Natural killer cell (primary cell): ENCODE data around the gene RGS4. TPM values are rescaled to one million over a fixed set of nuclear protein-coding genes. Genes with fewer than 3 reads are reported as not detected.

ENCODE experiments used
- ATAC-seq, 3 donors: fragments of 150-1000 bp in 2 of 3; fragments of 200-7000 bp in 1 of 3; cut with Tn5 transposase; 1 replicate in 1 of 3; 2 replicates in 2 of 3; pipeline ENCODE4 v1.10.0; 2021; ENCODE audit warnings: mild to moderate bottlenecking in 2 of 3, moderate library complexity in 2 of 3
- DNase-seq, 2 donors: peaks; one replicate each; pipeline versions ENCODE4 v3.0.0 to v3.0.0-alpha.2; 2013 to 2021; ENCODE audit warnings: mixed read lengths in 1 of 2
- H3K27ac ChIP-seq: one replicate; pipeline ENCODE4 v1.5.1; 2013; ENCODE audit warnings: mild to moderate bottlenecking, low read length
- H3K27me3 ChIP-seq: one replicate; pipeline ENCODE4 v1.6.1; 2013; ENCODE audit warnings: low read length; ENCODE audit not compliant: control insufficient read depth, insufficient read depth
- H3K36me3 ChIP-seq: one replicate; pipeline ENCODE4 v1.6.1; 2013; ENCODE audit warnings: low read length; ENCODE audit not compliant: control insufficient read depth, insufficient read depth
- H3K4me1 ChIP-seq: one replicate; pipeline ENCODE4 v1.6.1; 2013; ENCODE audit warnings: low read length; ENCODE audit not compliant: control insufficient read depth, insufficient read depth
- H3K4me3 ChIP-seq: one replicate; pipeline ENCODE4 v1.5.1; 2013; ENCODE audit warnings: low read length
- H3K9me3 ChIP-seq: one replicate; pipeline ENCODE4 v1.6.1; 2013; ENCODE audit warnings: low read length; ENCODE audit not compliant: control insufficient read depth, insufficient read depth
- H3K27ac Mint-ChIP-seq, 2 donors: one replicate each; pipeline ENCODE4 v1.8.0; 2022; ENCODE audit warnings: mild to moderate bottlenecking in 2 of 2, mixed read lengths in 2 of 2, moderate library complexity in 1 of 2
- H3K27me3 Mint-ChIP-seq, 2 donors: one replicate each; pipeline ENCODE4 v1.8.0; 2022; ENCODE audit warnings: low read depth in 2 of 2, mixed read lengths in 2 of 2
- H3K36me3 Mint-ChIP-seq: one replicate; pipeline ENCODE4 v1.8.0; 2022; ENCODE audit warnings: mixed read lengths
- H3K4me1 Mint-ChIP-seq, 2 donors: one replicate each; pipeline ENCODE4 v1.8.0; 2022; ENCODE audit warnings: mixed read lengths in 2 of 2
- H3K4me3 Mint-ChIP-seq: one replicate; pipeline ENCODE4 v1.8.0; 2022; ENCODE audit warnings: mild to moderate bottlenecking, moderate library complexity, mixed read lengths
- H3K9me3 Mint-ChIP-seq, 2 donors: one replicate each; pipeline ENCODE4 v1.8.0; 2022; ENCODE audit warnings: mixed read lengths in 2 of 2
- WGBS: methylation state at CpG from one replicate; pipeline ENCODE4 v1.1.7; 2013; ENCODE audit warnings: missing lambda C conversion rate; ENCODE audit not compliant: insufficient coverage; 5-methylcytosine and 5-hydroxymethylcytosine counted together
- intact Hi-C: fragments of 100-400 bp; cut with micrococcal nuclease; formaldehyde crosslinking; loops from one replicate; pipeline ENCODE4 v1.14.2; 2022
- total RNA-seq, 4 donors: library from RNA; stranded (reverse); fragments of 120-200 nt in 1 of 4; gene quantifications; one replicate each; pipeline versions ENCODE4 v1.2.3 to v1.2.4, GENCODE V29; 2013 to 2022
- TF ChIP-seq, protein P1 (sequence below): fragments of 200-600 bp; IDR thresholded peaks from one replicate; pipeline ENCODE4 v1.8.0; 2022; ENCODE audit warnings: antibody characterized with exemption

RGS4 gene
- total RNA-seq, 3 donors from 2014 or later (not counting 1 experiment from before 2014, with no cell fraction given): not detected

DNA sequence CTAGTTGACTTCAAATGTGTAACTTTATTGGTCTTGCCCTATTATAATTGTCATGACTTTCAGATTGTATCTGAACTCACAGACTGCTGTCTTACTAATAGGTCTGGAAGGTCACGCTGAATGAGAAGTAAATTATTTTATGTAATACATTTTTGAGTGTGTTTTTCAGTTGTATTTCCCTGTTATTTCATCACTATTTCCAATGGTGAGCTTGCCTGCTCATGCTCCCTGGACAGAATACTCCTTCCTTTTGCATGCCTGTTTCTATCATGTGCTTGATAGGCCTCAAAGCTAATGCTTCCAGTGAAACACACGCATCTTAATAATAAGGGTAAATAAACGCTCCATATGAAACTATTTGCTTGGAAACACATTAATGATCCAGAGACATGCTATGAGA, 7.3 kb downstream of the RGS4 start:
- H3K9me3 Mint-ChIP-seq: peaks cover 0 to 3% of the 10 kb centered on the region in 2 donors
- ATAC-seq (no peak), DNase-seq (no peak)
- no peaks in the 10 kb centered on the region for H3K4me1 Mint-ChIP-seq
- peaks cover 10 to 12% of the 10 kb centered on the region in 2 donors for H3K27me3 Mint-ChIP-seq
- TF ChIP-seq, protein P1, sequence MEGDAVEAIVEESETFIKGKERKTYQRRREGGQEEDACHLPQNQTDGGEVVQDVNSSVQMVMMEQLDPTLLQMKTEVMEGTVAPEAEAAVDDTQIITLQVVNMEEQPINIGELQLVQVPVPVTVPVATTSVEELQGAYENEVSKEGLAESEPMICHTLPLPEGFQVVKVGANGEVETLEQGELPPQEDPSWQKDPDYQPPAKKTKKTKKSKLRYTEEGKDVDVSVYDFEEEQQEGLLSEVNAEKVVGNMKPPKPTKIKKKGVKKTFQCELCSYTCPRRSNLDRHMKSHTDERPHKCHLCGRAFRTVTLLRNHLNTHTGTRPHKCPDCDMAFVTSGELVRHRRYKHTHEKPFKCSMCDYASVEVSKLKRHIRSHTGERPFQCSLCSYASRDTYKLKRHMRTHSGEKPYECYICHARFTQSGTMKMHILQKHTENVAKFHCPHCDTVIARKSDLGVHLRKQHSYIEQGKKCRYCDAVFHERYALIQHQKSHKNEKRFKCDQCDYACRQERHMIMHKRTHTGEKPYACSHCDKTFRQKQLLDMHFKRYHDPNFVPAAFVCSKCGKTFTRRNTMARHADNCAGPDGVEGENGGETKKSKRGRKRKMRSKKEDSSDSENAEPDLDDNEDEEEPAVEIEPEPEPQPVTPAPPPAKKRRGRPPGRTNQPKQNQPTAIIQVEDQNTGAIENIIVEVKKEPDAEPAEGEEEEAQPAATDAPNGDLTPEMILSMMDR: no peak
- no peak overlapping the region for H3K27ac Mint-ChIP-seq
- intact Hi-C loops: no loop called here
- Histone ChIP-seq H3K4me1 (no peaks in the 10 kb centered on the region), H3K36me3 (no peaks in the 10 kb centered on the region), H3K27ac (no peak overlapping the region), H3K27me3 (no peaks in the 10 kb centered on the region), H3K9me3 (no peaks in the 10 kb centered on the region), H3K4me3 (no peak overlapping the region)
- no peaks in the 10 kb centered on the region for H3K36me3 Mint-ChIP-seq
- WGBS: 100% methylated on average over 2 of the region's 3 CpGs
- no peak overlapping the region for H3K4me3 Mint-ChIP-seq

DNA sequence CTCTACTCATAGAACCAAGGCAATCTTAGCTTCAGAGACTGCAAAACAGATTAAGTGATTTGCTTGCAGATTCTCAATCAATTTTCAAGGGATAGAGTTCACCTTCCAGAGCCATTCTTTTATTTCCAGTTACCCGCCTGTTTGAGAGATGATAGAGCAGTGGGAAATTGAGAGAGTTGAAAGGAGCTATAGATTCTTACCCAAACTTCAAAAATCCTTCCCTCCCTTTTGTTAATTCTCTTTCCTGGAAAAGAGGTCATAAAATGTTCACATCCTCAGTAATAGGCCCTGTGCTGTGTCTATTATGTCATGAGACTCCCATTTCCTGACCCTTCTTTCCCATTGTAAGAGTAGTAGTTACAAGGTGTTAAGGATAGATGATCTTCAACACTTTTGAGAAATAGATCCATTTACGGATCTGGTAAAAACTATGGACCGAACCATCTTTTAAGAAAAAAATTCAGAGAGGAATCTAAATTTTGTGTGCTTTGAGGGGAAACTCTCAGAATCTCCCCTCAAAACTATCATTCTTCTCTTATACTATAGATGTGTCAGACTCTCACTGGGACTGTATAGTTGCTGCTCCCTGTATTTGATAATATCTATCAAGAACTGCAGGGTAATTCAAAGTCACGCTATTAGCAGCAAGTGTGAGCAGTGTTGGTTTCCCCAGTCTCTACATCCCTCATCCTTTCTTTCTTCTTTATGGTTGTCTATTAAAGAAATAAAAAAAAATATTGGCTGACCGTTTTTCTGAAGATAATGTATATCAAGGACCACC, 8.0 kb downstream of the RGS4 start:
- H3K27ac Mint-ChIP-seq: no peak overlapping the region
- no peak for DNase-seq
- H3K4me1 Mint-ChIP-seq: no peaks in the 10 kb centered on the region
- Histone ChIP-seq H3K9me3 (no peaks in the 10 kb centered on the region), H3K36me3 (no peaks in the 10 kb centered on the region), H3K4me3 (no peak overlapping the region), H3K4me1 (no peaks in the 10 kb centered on the region), H3K27ac (no peak overlapping the region), H3K27me3 (no peaks in the 10 kb centered on the region)
- intact Hi-C loops: no loop called here
- peaks cover 0 to 3% of the 10 kb centered on the region in 2 donors for H3K9me3 Mint-ChIP-seq
- WGBS: 80% methylated on average over 1 of the region's 5 CpGs
- H3K36me3 Mint-ChIP-seq: no peaks in the 10 kb centered on the region
- TF ChIP-seq, protein P1: no peak
- H3K27me3 Mint-ChIP-seq: peaks cover 10 to 12% of the 10 kb centered on the region in 2 donors
- no peak for ATAC-seq
- H3K4me3 Mint-ChIP-seq: no peak overlapping the region

DNA sequence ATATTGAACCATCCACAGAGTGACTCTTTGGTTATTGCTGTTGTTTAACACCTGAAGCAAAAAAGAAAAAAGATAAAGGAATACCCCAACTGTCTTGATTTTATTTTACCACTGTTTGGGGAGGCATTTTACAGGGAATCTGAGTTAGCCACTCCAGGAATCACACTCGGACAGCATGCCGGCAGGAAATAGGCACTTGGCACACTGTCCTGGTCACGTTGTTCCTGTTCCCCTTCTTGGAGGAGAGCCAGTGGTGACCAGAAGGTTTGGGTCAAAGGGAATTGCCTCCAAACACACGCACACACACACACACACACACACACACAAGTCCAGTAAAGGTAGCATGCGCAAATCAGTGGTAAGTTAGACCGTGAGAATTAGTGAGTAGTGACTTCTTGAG, 13.8 kb downstream of the RGS4 start:
- WGBS: 53% methylated on average over 3 of the region's 6 CpGs
- no peaks in the 10 kb centered on the region for H3K36me3 Mint-ChIP-seq
- no peak overlapping the region for H3K4me3 Mint-ChIP-seq
- Histone ChIP-seq H3K9me3 (no peaks in the 10 kb centered on the region), H3K36me3 (no peaks in the 10 kb centered on the region), H3K27me3 (no peaks in the 10 kb centered on the region), H3K4me1 (no peaks in the 10 kb centered on the region), H3K27ac (no peak overlapping the region), H3K4me3 (no peak overlapping the region)
- H3K27me3 Mint-ChIP-seq: peaks cover 0 to 2% of the 10 kb centered on the region in 2 donors
- no peaks in the 10 kb centered on the region for H3K9me3 Mint-ChIP-seq
- DNase-seq: no peak
- no peaks in the 10 kb centered on the region for H3K4me1 Mint-ChIP-seq
- ATAC-seq: no peak
- H3K27ac Mint-ChIP-seq: no peak overlapping the region
- TF ChIP-seq, protein P1: no peak
- intact Hi-C loops: no loop called here

DNA sequence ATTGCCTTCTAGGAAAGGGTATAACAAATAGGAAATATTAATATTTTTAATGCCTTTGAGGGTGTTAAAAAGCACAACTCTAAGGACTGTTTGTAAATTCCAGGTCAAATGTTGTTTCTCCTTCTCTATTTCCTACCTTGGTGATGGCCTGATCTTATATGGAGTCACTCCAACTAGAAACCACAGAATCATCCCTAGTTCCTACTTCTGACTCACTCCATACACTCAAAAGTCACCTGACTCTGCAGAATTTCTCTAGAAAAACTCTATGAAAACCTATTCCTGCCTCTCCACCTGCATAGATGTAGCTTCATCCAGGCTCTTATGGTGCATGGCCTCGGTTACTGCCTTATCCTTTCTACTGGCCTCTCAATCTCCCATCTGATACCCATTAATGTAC, 14.5 kb downstream of the RGS4 start:
- no peaks in the 10 kb centered on the region for H3K9me3 ChIP-seq
- Mint-ChIP-seq H3K9me3 (no peaks in the 10 kb centered on the region), H3K27me3 (peaks cover 0 to 2% of the 10 kb centered on the region in 2 donors), H3K4me3 (no peak overlapping the region), H3K27ac (no peak overlapping the region), H3K36me3 (no peaks in the 10 kb centered on the region), H3K4me1 (no peaks in the 10 kb centered on the region)
- intact Hi-C loops: no loop called here
- ATAC-seq (no peak), DNase-seq (no peak)
- no peak overlapping the region for H3K27ac ChIP-seq
- no peak overlapping the region for H3K4me3 ChIP-seq
- TF ChIP-seq, protein P1: no peak
- no peaks in the 10 kb centered on the region for H3K4me1 ChIP-seq
- no peaks in the 10 kb centered on the region for H3K27me3 ChIP-seq
- no peaks in the 10 kb centered on the region for H3K36me3 ChIP-seq
- 79% methylated on average over 1 of the region's 1 CpG for WGBS
